ENCODE data around the gene IQCM.
A peak's percentile ranks its signal among the peaks of the same experiment; 100 is the strongest.

The IQCM gene, protein sequence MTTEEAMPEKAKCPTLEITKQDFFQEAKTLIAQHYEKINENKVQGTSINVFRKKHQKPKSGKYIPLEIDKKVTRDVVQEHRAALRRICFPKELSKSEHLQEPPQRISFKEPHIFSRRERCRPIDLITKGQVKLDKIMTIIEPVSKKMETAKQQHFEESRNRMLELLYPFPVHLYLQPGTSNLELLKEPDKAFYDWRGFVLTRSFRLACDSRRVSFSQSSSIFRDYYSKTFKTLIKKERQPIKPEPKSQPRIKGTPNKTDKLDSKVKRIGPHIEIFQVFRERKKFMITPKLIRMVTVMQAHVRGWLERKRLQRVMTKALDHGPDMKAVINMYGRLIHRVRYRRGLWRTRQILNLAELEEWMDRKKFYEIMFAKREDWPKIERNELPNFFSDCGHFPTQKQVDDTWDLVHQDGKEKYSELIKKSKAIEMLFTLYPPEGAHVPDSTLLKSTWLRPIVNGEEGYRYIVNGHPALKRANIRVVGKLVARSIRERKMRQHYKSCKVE

GRCh38 chr4:149815743-149816142 lies at the start of gene IQCM:
IQCM (minus strand) TSS chr4:149815843; CDS start chr4:149742691, 73,152 bp downstream.
- no peak for DNase-seq

DNA sequence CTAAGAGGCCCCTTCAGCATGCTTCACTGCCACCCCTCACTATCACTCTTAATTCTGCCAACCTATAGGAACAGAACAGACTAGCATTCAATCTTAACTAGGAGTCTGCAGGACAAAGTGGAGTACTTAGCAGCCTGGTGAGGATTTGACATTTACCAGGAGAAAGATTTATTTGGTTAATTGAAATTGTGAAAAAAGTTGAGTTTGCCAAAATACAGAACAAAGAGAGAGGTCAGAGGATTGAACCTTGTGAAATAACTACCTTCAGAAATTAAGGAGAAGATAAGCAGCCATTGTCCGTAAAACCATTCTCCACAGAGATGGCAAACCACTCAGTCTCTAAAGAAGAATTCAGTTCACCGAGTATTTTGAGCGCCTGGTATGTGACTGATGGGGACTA lies 41.8 kb upstream of the IQCM start:
- no peak for DNase-seq

- DNase-seq: peak; percentile 46
These were observed 30.1 kb upstream of the IQCM start for GRCh38 chr4:149845743-149846142.

DNA sequence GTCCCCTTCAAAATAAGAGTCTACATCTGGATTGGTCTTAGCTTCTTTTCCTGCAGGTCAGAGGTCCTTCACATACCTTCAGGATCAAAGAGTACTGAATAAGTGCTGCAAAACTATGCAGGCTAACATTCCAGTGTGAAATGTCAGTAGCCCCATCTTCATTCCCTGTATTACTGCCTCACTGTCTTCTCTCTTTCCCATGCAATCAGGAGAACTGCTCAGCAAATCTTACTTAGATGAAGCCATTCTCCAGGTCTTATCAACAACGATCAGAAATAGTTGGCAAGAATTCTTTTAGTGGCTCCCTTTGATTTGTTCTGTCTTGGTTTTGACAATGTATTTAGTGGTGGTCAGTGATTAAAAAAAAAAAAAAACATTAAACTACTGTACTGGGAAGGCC lies 26.0 kb upstream of the IQCM start:
- no peak for DNase-seq

DNA sequence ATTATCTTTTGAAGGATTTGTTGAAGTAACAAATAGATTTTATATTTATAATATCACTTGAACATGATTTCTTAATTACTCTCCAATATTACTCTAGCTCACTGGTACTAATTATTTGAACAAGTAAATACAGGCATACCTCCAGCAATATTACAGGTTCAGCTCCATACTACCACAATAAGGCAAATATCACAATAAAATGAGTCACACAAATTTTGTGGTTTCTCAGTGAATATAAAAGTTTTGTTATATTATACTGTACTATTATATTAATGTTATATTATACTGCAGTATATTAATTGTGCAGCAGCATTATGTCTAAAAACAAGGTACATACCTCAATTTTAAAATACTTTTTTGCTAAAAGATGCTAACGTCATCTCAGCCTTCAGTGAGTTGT lies 22.4 kb upstream of the IQCM start:
- DNase-seq: no peak

GRCh38 chr4:149836546-149836945 lies 20.9 kb upstream of the IQCM start:
- no peak for DNase-seq

- no peak for DNase-seq
These were observed 19.6 kb upstream of the IQCM start for GRCh38 chr4:149835280-149835679.

DNA sequence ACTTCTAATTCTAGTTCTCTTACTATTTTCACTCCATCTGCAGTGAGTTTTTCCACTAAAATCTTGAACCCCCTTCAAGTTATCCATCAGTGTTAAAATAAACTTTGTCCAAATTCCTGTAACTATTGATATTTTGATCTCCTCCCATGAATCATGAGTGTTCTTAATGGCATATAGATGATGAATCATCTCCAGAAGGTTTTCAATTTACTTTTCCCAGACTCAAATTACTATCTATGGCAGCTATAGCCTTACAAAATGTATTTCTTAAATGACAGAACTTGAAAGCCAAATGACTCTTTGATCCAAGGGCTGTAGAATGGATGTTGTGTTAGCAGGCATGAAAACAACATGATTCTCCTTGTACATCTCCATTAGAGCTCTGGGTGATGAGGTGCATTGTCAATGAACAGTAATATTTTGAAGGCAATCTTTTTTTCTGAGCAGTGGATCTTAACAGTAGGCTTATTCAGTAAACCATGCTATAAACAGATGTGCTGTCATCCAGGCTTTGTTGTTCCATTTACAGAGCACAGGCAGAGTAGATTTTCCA lies 16.1 kb upstream of the IQCM start:
- DNase-seq: no peak

DNA sequence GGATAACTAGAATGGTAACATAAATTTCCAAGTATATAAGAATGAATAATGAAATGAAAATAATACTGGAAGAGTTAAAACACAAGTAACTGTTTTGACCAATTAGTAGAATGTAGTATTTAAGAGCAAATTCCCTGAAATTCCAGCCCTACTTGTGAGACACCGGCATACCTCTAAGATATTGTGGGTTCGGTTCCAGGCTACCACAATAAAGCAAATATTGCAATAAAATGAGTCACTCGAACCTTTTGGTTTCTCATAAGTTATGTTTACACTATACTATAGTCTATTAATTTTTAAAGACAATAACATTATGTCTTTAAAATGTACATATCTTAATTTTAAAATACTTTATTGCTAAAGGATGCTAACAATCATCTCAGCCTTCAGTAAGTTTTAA lies 15.2 kb upstream of the IQCM start:
- no peak for DNase-seq

GRCh38 chr4:149825336-149825735 lies 9.7 kb upstream of the IQCM start:
- no peak for DNase-seq

DNA sequence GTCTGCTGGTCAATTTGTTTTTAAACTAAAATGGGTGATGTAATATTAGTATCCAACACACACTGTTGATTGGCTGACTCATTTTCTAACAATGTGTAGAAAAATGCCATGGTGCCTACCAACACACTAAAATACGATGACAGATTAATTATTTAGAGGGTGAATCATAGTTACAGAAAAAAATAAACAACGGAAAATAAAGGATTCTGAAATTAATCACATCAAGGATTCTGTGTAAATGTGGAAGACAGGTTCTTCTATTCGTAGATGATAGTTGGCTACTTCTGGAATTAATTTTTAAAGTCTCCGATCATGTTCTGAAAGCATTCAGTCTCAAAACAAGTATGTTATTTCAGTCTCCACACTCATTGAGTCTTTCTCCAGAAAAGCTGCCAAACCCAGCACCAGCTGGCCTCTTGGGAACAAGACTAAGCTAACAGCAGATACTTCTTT lies 8.2 kb upstream of the IQCM start:
- DNase-seq: no peak

- no peak for DNase-seq
These were observed 14.2 kb downstream of the IQCM start for GRCh38 chr4:149801416-149801815.

DNA sequence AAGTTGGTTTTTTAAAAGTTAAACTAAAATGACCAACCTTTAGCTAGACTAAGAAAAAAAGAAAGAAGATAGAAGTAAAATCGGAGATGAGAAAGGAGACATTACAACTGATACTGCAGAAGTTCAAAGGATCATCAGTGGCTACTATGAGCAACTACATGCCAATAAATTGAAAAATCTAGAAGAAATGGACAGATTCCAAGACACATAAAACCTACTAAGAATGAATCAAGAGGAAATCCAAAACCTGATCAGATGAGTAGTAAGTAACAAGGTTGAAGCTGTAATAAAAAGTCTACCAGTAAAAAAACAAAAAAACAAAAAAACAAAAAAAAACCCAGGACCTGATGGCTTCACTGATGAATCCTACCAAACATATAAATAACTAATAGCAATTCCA lies 16.1 kb downstream of the IQCM start:
- no peak for DNase-seq

GRCh38 chr4:149796381-149796780 lies 19.3 kb downstream of the IQCM start:
- no peak for DNase-seq

- DNase-seq: no peak
These were observed 20.4 kb downstream of the IQCM start for GRCh38 chr4:149795256-149795655.

DNA sequence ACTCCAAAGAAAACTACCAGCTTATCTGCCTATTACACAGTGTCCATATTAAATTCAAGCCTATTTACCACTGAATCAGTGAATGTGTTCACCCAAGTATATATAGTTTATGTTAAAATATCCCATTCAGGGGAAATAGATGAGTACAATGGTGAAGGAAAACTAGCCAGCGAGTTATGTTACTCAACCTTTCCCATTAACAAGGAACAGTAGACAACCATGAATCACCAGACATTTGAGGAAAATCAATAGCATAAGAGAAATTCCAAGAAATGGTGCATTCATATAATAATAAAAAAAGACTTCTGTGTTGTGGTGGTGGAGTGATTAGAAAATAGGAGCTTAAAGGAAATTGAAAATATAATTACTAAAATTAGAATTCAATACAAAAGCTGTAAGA lies 21.3 kb downstream of the IQCM start:
- DNase-seq: no peak

DNA sequence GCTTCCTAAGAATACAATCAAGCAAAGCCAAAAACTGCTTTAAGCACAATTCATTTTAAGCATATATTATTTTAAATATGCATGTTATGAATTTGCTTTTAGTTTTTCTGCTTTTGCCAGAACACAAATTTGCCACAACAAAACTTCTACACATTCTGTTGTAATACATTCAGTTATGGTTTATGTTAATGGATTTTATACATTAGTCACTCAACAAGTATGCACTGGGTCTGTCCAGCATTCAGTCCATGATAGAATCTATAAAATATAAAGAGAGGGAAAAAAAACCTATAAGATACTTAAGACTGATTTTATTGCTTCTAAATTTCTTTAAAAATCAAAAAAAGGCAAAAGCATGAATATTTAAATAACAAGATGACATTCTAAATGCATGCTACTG lies 22.2 kb downstream of the IQCM start:
- DNase-seq: no peak

DNA sequence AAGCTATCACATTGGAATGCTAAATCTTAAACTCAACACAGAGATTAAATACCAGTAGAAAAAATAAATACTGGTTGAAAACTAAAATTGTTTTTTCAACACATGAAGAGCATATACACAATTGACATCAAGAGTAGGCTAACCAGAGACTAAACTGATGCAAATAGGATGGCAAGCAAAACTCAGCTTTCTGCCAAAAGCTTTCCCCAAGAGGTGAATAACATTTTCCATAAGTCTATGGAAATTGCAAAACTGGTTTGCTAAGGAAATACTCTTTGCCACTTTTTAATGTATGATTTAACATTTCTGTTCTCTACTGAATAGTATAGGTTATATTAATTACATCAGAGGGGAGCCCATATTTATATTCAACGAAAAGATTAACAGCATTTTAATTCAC lies 23.8 kb downstream of the IQCM start:
- no peak for DNase-seq

DNA sequence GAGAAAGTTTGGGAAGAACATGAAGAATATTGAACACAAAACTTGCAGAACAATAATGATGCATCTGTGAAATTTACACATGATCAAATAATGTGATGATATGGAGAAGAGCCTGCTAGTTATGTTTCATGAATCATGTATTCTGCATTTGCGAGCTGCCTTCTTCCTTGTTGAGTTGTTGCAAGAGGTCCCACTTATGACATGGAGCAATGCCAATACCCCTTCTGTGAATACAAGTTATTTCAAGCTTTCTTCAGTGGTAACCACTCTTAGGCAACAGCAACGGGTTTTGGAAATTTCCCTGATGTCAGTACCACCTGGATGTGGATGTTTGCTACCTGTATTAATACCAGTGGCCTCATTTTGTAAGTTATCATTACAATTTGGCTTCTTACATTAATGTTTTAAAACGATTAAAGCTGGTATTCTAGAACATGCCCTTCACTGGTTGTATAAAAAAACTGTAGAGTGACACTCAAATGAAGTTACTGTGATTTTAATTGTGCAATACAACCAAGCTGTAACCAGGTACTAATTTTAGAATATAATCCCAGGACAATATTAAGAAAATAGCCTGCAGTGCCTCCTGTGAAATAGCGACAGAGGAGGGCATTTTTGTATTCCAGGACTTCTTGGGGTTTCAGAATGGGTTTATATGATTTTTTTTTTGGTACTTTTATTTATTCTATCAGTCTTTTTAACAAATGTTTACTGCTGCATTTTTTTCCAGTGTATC lies 25.3 kb downstream of the IQCM start:
- no peak for DNase-seq

GRCh38 chr4:149788300-149788699 lies 27.3 kb downstream of the IQCM start:
- DNase-seq: no peak

DNA sequence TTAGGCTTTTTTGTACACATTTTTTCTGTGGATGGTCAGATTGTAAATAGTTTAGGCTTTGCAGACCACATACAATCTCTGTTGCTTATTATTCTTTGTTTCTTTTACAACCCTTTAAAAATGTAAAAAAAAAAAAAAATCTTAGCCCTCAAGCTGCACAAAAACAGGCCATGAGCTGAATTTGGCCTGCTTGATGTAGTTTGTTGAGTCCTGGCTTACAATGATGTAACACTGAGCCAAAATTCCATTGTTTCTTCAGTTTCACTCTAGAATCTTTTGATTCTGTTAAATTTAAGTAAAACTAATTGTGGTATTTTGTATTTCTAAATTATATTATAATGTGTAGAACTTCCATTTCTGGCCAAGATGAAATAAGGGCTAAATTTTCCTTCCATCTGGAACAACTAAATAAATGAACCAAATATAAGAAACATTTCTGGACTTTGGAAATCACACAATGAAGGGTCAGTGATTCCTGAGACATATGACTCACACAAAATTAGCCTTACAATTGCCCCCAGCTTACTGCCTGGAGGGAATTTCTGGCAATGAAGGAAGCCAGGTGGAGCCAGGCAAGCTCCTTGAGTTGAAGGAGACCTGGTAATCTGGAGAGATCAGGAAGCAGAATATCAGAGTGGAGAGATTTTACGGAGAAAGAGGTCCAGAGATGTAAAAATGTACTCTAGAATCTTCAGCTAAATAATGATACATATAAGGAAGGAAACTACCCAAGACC lies 29.8 kb downstream of the IQCM start:
- no peak for DNase-seq

DNA sequence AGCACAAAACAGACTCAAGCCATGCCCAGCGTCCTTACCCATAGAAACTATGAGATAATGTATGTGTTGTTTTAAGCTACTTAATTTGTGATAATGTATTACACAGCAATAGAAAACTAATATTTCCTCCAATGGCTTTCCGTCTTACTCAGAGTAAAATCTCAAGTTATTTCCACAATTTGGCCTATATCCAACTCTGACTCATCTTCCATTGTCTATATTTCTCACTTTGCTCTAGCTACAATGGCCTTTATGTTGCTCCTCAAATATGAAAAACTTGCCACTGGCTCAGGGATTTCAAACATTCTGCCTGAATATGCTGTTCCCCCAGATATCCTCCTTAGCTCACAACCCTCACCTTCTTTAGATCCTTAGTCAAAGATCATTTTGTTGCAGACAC lies 31.6 kb downstream of the IQCM start:
- no peak for DNase-seq

GRCh38 chr4:149781150-149781549 lies 34.5 kb downstream of the IQCM start:
- no peak for DNase-seq
